Adrenal gland (tissue), 12 donors: ENCODE measurements around the gene CSH1. TPM values are rescaled to one million over a fixed set of nuclear protein-coding genes. Genes with fewer than 3 reads are reported as not detected.
"Not testable (repeated sequence)": the region's sequence is repeated elsewhere in the genome, so short reads cannot be mapped to it uniquely, and the experiment has no call there.

Experiments used
- DNase-seq, 7 donors: peaks; one replicate each; pipeline ENCODE4 v3.0.0-alpha.2; 2019 to 2020
- H3K27ac ChIP-seq, 5 donors: fragments of 200-600 bp; sonication (generic) in 4 of 5; 1 replicate in 3 of 5; 2 replicates in 2 of 5; pipeline versions ENCODE4 v1.5.1 to v1.8.0; 2016 to 2020; ENCODE audit warnings: mild to moderate bottlenecking in 1 of 5
- H3K27me3 ChIP-seq: fragments of 200-600 bp; 2 replicates; pipeline ENCODE4 v1.8.0; 2021
- H3K36me3 ChIP-seq, 2 donors: fragments of 200-600 bp; replicated peaks in 1 of 2; 1 replicate in 1 of 2; 2 replicates in 1 of 2; pipeline versions ENCODE4 v1.5.1 to v1.8.0; 2018 to 2022
- H3K4me1 ChIP-seq, 2 donors: fragments of 200-600 bp; replicated peaks in 1 of 2; 1 replicate in 1 of 2; 2 replicates in 1 of 2; pipeline versions ENCODE4 v1.5.1 to v1.8.0; 2018 to 2021
- H3K4me3 ChIP-seq, 4 donors: fragments of 200-600 bp; sonication (generic) in 3 of 4; one replicate each; pipeline ENCODE4 v1.5.1; 2016 to 2018
- H3K9me3 ChIP-seq, 3 donors: fragments of 200-600 bp; sonication (generic) in 1 of 3; replicated peaks in 1 of 3; 1 replicate in 2 of 3; 2 replicates in 1 of 3; pipeline versions ENCODE4 v1.5.1 to v1.8.0; 2016 to 2021
- CTCF ChIP-seq, 6 experiments: fragments of 450-650 bp in 4 of 6; fragments of 200-600 bp in 2 of 6; sonication (generic) in 1 of 6; IDR thresholded peaks; 1 replicate in 5 of 6; 2 replicates in 1 of 6; pipeline versions ENCODE4 v1.5.1 to v1.8.0; 2016 to 2021; ENCODE audit warnings: antibody characterized with exemption in 6 of 6, mild to moderate bottlenecking in 2 of 6, moderate library complexity in 1 of 6
- POLR2A ChIP-seq, 2 donors: fragments of 450-650 bp; IDR thresholded peaks; one replicate each; pipeline ENCODE4 v1.6.1; 2017; ENCODE audit warnings: antibody characterized with exemption in 2 of 2, mild to moderate bottlenecking in 2 of 2, moderate library complexity in 1 of 2
- WGBS, 4 donors: extraction: QIAGEN DNeasy Blood & Tissue Kit in 2 of 4; methylation state at CpG; one replicate each; pipeline versions ENCODE4 v1.1.5 to v1.1.7; 2013 to 2017; 5-methylcytosine and 5-hydroxymethylcytosine counted together
- intact Hi-C, 2 donors: fragments of 100-400 bp; cut with DNase I; formaldehyde crosslinking; loops; one replicate each; pipeline versions ENCODE4 v1.14.1 to v1.15.0; 2022 to 2023
- polyA plus RNA-seq, 3 donors: library from polyadenylated mRNA; stranded (reverse); fragments of 200-250 nt in 2 of 3; fragments of 350-450 nt in 1 of 3; fragmentation: Illumina TruSeq in 1 of 3; extraction: RNeasy Lipid Tissue Mini Kit (QIAGEN cat#74804) in 1 of 3; gene quantifications; one replicate each; pipeline ENCODE4 v1.2.3, GENCODE V29; 2013 to 2014
- total RNA-seq, 9 donors: library from RNA; depleted of rRNA in 4 of 9; stranded (reverse); fragments of >200 nt in 4 of 9; fragments of 120-200 nt in 1 of 9; fragmentation: NEBNext Ultra II Directional in 1 of 9; extraction: Animal tissue kit (Norgen Biotek cat#: 25700) in 1 of 9; gene quantifications; one replicate each; pipeline versions ENCODE4 v1.1.0 to v1.2.4, GENCODE V29; 2013 to 2023
- donor health status: healthy with polysubstance abuse.
- donor health status: Bipolar disorder and iron deficiency.
- donor health status: DM: yes; HTN: yes; CAD: no.
- donor health status: DM: no; HTN: no; CAD: no.
- donor health status: DM: no; HTN: no; CAD: no.
- donor health status: DM: yes; HTN: yes; CAD: no.

CSH1 gene
- total and polyA plus RNA-seq, 12 donors: 1.4 TPM; not detected in 11

GRCh38 chr17:63919311-63919723 lies 22.9 kb upstream of the CSH1 start:
- WGBS, 4 donors: 39 to 48% (median 44%) methylated on average over 8 of the region's 8 CpGs
- intact Hi-C loops: loop anchor here (2.0 to 10.0 kb wide), 3 partner anchors 105 to 365 kb away; partner anchors contain the start of gene ICAM2 (in 1 of the 2)
- DNase-seq: peak; percentile 53 to 80 (median 67)

GRCh38 chr17:63918789-63919305 lies 22.5 kb upstream of the CSH1 start, which contains the start of gene GH1:
Gene GH1 (minus strand): TSS chr17:63918839. CDS start chr17:63918776, 63 bp downstream.
- not testable (repeated sequence) for H3K27me3 ChIP-seq, H3K4me3 ChIP-seq, H3K36me3 ChIP-seq, H3K9me3 ChIP-seq, DNase-seq, H3K4me1 ChIP-seq, H3K27ac ChIP-seq
- intact Hi-C loops: loop anchor here (2.0 to 10.0 kb wide), 3 partner anchors 106 to 366 kb away; partner anchors contain the start of gene ICAM2 (in 1 of the 2)
- 48 to 57% (median 53%) methylated on average over 9 to 10 of the region's 10 CpGs for WGBS, 4 donors

More at GRCh38 chr17:63919311-63919723, 22.9 kb upstream of the CSH1 start:
- Histone ChIP-seq H3K36me3 (no peaks in the 10 kb centered on the region), H3K4me1 (no peaks in the 10 kb centered on the region), H3K4me3 (no peak overlapping the region), H3K27me3 (no peaks in the 10 kb centered on the region), H3K9me3 (no peaks in the 10 kb centered on the region), H3K27ac (no peak overlapping the region)
- TF ChIP-seq CTCF (IDR thresholded peaks at IDR 0.05) (peak; percentile 92 to 98 (median 94)), POLR2A (IDR thresholded peaks at IDR 0.05) (no peak)

- WGBS, 4 donors: 73 to 78% (median 75%) methylated on average over 7 to 10 of the region's 10 CpGs
- no peaks in the 10 kb centered on the region for H3K36me3 ChIP-seq
- intact Hi-C loops: loop anchor here (2.0 to 10.0 kb wide), 3 partner anchors 106 to 366 kb away; partner anchors contain the start of gene ICAM2 (in 1 of the 2)
- TF ChIP-seq POLR2A (IDR thresholded peaks at IDR 0.05) (no peak), CTCF (IDR thresholded peaks at IDR 0.05) (no peak)
- DNase-seq: no peak
- H3K4me1 ChIP-seq: no peaks in the 10 kb centered on the region
- no peaks in the 10 kb centered on the region for H3K9me3 ChIP-seq
- H3K4me3 ChIP-seq: no peak overlapping the region
- no peaks in the 10 kb centered on the region for H3K27me3 ChIP-seq
- no peak overlapping the region for H3K27ac ChIP-seq
Measured at GRCh38 chr17:63918305-63918704, 21.9 kb upstream of the CSH1 start.

GRCh38 chr17:63917646-63918045 lies 21.3 kb upstream of the CSH1 start:
- intact Hi-C loops: loop anchor here (2.0 to 10.0 kb wide), 3 partner anchors 107 to 367 kb away; partner anchors contain the start of gene ICAM2 (in 1 of the 2)
- no peaks in the 10 kb centered on the region for H3K4me1 ChIP-seq
- no peaks in the 10 kb centered on the region for H3K36me3 ChIP-seq
- no peaks in the 10 kb centered on the region for H3K9me3 ChIP-seq
- H3K27me3 ChIP-seq: no peaks in the 10 kb centered on the region
- WGBS, 4 donors: 79 to 88% (median 82%) methylated on average over 11 to 13 of the region's 13 CpGs
- TF ChIP-seq POLR2A (IDR thresholded peaks at IDR 0.05): no peak
- no peak for TF ChIP-seq CTCF (IDR thresholded peaks at IDR 0.05)
- no peak overlapping the region for H3K27ac ChIP-seq
- H3K4me3 ChIP-seq: no peak overlapping the region
- DNase-seq: no peak

- H3K27me3 ChIP-seq, H3K9me3 ChIP-seq, H3K4me3 ChIP-seq, H3K4me1 ChIP-seq, H3K27ac ChIP-seq, DNase-seq, H3K36me3 ChIP-seq: not testable (repeated sequence)
- intact Hi-C loops: loop anchor here (10.0 kb wide), 2 partner anchors 108 to 368 kb away; partner anchors contain the start of gene ICAM2 (in 1 of the 2)
- 81 to 91% (median 89%) methylated on average over 6 to 11 of the region's 11 CpGs for WGBS, 4 donors
Measured at GRCh38 chr17:63917206-63917605, 20.8 kb upstream of the CSH1 start.
